MG63 (cell line): ENCODE measurements around the gene CFAP77. TPM values are rescaled to one million over a fixed set of nuclear protein-coding genes. Genes with fewer than 3 reads are reported as not detected.

Experiments used
- DNase-seq: peaks from one replicate; pipeline ENCODE4 v3.0.0-alpha.2; 2020
- H3K27me3 ChIP-seq: fragments of 250-450 bp; sonication (Bioruptor Pico); 2 replicates; pipeline ENCODE4 v1.5.1; 2020; ENCODE audit warnings: mild to moderate bottlenecking, moderate library complexity
- H3K36me3 ChIP-seq: fragments of 250-450 bp; sonication (Bioruptor Pico); 2 replicates; pipeline ENCODE4 v1.5.1; 2020; ENCODE audit warnings: mild to moderate bottlenecking, moderate library complexity
- H3K4me3 ChIP-seq: fragments of 250-450 bp; sonication (Bioruptor Pico); 2 replicates; pipeline ENCODE4 v1.5.1; 2020; ENCODE audit warnings: mild to moderate bottlenecking, moderate library complexity
- H3K9me3 ChIP-seq: fragments of 250-450 bp; sonication (Bioruptor Pico); 2 replicates; pipeline ENCODE4 v1.5.1; 2020; ENCODE audit warnings: mild to moderate bottlenecking, moderate library complexity
- total RNA-seq: library from RNA; depleted of rRNA; stranded (reverse); fragments of >200 nt; shearing (Covaris generic); gene quantifications from 2 replicates; pipeline ENCODE4 v1.2.3, GENCODE V29; 2014; ENCODE audit warnings: low replicate concordance

CFAP77 gene
- total RNA-seq, 1 experiment from 2014 or later: not detected

- H3K4me3 ChIP-seq: no peak overlapping the region
- DNase-seq: no peak
- H3K9me3 ChIP-seq: no peaks in the 10 kb centered on the region
- H3K36me3 ChIP-seq: no peaks in the 10 kb centered on the region
- no peaks in the 10 kb centered on the region; the same call in 1 of the 2 replicates for H3K27me3 ChIP-seq
Observed at GRCh38 chr9:132494857-132495256, 84.8 kb downstream of the CFAP77 start.

- Histone ChIP-seq H3K36me3 (no peaks in the 10 kb centered on the region), H3K9me3 (no peaks in the 10 kb centered on the region), H3K27me3 (no peaks in the 10 kb centered on the region; the same call in 1 of the 2 replicates), H3K4me3 (no peak overlapping the region)
- no peak for DNase-seq
Observed at GRCh38 chr9:132497731-132498130, 87.7 kb downstream of the CFAP77 start.

GRCh38 chr9:132498531-132499210, 88.7 kb downstream of the CFAP77 start:
- Histone ChIP-seq H3K36me3 (no peaks in the 10 kb centered on the region), H3K27me3 (peaks cover under 1% of the 10 kb centered on the region; the same call in 1 of the 2 replicates), H3K4me3 (no peak overlapping the region), H3K9me3 (no peaks in the 10 kb centered on the region)
- no peak for DNase-seq

GRCh38 chr9:132499251-132499650, 89.2 kb downstream of the CFAP77 start:
- no peak for DNase-seq
- Histone ChIP-seq H3K9me3 (no peaks in the 10 kb centered on the region), H3K4me3 (no peak overlapping the region), H3K36me3 (no peaks in the 10 kb centered on the region), H3K27me3 (peaks cover 2% of the 10 kb centered on the region; the same call in 1 of the 2 replicates)

GRCh38 chr9:132500193-132500592, 90.2 kb downstream of the CFAP77 start:
- H3K9me3 ChIP-seq: no peaks in the 10 kb centered on the region
- H3K36me3 ChIP-seq: no peaks in the 10 kb centered on the region
- DNase-seq: no peak
- peaks cover 5% of the 10 kb centered on the region; the same call in 1 of the 2 replicates for H3K27me3 ChIP-seq
- H3K4me3 ChIP-seq: no peak overlapping the region

GRCh38 chr9:132502480-132502879, 92.5 kb downstream of the CFAP77 start:
- no peaks in the 10 kb centered on the region for H3K36me3 ChIP-seq
- no peak for DNase-seq
- no peak overlapping the region for H3K4me3 ChIP-seq
- peaks cover 5% of the 10 kb centered on the region; the same call in 1 of the 2 replicates for H3K27me3 ChIP-seq
- H3K9me3 ChIP-seq: no peaks in the 10 kb centered on the region

GRCh38 chr9:132503116-132503515, 93.1 kb downstream of the CFAP77 start:
- Histone ChIP-seq H3K36me3 (no peaks in the 10 kb centered on the region), H3K9me3 (no peaks in the 10 kb centered on the region)
- no peak for DNase-seq

GRCh38 chr9:132504488-132504887, 94.5 kb downstream of the CFAP77 start:
- no peaks in the 10 kb centered on the region for H3K36me3 ChIP-seq
- DNase-seq: no peak
- H3K9me3 ChIP-seq: no peaks in the 10 kb centered on the region
- H3K4me3 ChIP-seq: no peak overlapping the region
- H3K27me3 ChIP-seq: peaks cover 5% of the 10 kb centered on the region; the same call in 1 of the 2 replicates

More at GRCh38 chr9:132503116-132503515, 93.1 kb downstream of the CFAP77 start:
- Histone ChIP-seq H3K27me3 (peaks cover 5% of the 10 kb centered on the region; the same call in 1 of the 2 replicates), H3K4me3 (no peak overlapping the region)

GRCh38 chr9:132505991-132506655, 96.1 kb downstream of the CFAP77 start:
- Histone ChIP-seq H3K9me3 (no peaks in the 10 kb centered on the region), H3K36me3 (no peaks in the 10 kb centered on the region), H3K27me3 (peaks cover 5% of the 10 kb centered on the region; the same call in 1 of the 2 replicates), H3K4me3 (no peak overlapping the region)
- no peak for DNase-seq

GRCh38 chr9:132506977-132507669, 97.1 kb downstream of the CFAP77 start:
- H3K27me3 ChIP-seq: peaks cover 5% of the 10 kb centered on the region; the same call in 1 of the 2 replicates
- H3K9me3 ChIP-seq: no peaks in the 10 kb centered on the region
- H3K36me3 ChIP-seq: no peaks in the 10 kb centered on the region
- no peak overlapping the region for H3K4me3 ChIP-seq
- DNase-seq: no peak

- peak; percentile 37 for DNase-seq
- Histone ChIP-seq H3K4me3 (no peak overlapping the region), H3K9me3 (no peaks in the 10 kb centered on the region), H3K36me3 (no peaks in the 10 kb centered on the region), H3K27me3 (peaks cover 5% of the 10 kb centered on the region; the same call in 1 of the 2 replicates)
Observed at GRCh38 chr9:132507670-132508469, 97.9 kb downstream of the CFAP77 start.

- Histone ChIP-seq H3K36me3 (no peaks in the 10 kb centered on the region), H3K27me3 (no peaks in the 10 kb centered on the region), H3K9me3 (no peaks in the 10 kb centered on the region), H3K4me3 (no peak overlapping the region)
- no peak for DNase-seq
Observed at GRCh38 chr9:132509928-132510874, 100.2 kb downstream of the CFAP77 start.

- DNase-seq: no peak
- Histone ChIP-seq H3K9me3 (no peaks in the 10 kb centered on the region), H3K36me3 (no peaks in the 10 kb centered on the region), H3K27me3 (no peaks in the 10 kb centered on the region), H3K4me3 (no peak overlapping the region)
Observed at GRCh38 chr9:132511191-132511999, 101.4 kb downstream of the CFAP77 start.

GRCh38 chr9:132513416-132513815, 103.4 kb downstream of the CFAP77 start:
- Histone ChIP-seq H3K4me3 (no peak overlapping the region), H3K9me3 (no peaks in the 10 kb centered on the region), H3K27me3 (no peaks in the 10 kb centered on the region), H3K36me3 (no peaks in the 10 kb centered on the region)
- no peak for DNase-seq
